AG08395 (cell line): ENCODE measurements around the gene ARAP1.
"Not testable (repeated sequence)": the region's sequence is repeated elsewhere in the genome, so short reads cannot be mapped to it uniquely, and the experiment has no call there.

Experiments
- DNase-seq: peaks from one replicate; pipeline ENCODE4 v3.0.0; 2012; ENCODE audit warnings: mixed read lengths, low spot score

The ARAP1 gene

DNA sequence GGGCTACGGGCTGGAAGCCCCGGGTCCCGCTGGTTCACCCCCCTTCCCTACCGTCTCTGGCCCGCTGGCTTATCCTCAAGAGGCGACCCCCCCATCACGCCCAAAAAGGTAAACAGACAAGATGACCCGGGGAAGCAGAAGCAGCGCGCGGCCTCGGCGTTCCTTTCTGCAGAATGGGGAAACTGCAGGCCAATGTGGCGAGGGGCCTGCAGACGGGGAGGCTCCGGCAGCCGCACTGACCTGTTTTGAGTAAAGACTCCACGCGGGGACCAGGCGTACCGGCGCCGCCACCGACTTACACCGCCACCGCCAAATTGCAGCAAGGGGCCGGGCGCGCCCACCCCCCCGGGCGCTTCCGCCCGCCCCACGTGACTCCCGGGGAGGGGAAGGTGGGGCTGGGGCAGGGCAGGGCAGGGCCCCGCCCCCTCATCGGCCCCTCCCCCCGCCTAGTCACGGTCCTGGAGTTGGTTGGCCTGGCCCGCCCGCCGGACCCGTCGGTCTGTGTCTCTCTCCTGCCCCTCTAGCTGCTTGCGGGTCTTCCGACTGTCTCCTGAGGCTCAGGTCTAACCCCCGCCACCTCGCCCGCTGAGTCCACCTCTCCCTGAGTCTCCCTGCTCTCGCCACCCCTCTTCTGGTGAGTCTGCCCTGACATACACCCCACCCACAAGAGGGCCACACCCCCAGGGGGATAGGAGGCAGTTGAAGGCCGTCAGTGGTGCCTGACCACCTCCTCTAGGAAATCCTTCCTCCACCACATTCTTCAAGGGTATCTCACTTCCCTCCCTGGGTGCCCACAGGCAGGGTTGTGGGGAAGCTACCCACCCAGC is at the start of gene ARAP1:
Gene ARAP1 (minus strand): TSS at position 321 of the 827 bp plus-strand sequence. CDS start 25,280 bp downstream, outside the sequence.
- DNase-seq: peak; percentile 93

DNA sequence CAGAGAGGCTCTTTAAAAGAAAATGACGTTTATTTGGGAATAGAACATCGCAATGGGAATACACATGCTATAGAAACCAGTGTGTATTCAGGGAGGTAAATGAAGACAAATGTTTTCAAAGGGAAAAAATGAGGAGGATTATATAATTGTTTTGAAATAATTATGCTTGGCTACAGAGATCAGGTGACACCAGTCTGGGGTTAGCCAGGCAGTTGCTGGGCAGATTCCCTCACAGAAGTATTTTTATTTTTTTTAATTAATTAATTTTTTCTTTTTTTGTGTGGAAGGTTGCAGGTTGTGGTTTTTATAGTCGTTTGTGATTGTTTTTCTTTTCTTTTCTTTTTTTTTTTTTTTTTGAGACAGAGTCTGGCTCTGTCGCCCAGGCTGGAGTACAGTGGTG is 47.2 kb upstream of the ARAP1 start:
- no peak for DNase-seq

DNA sequence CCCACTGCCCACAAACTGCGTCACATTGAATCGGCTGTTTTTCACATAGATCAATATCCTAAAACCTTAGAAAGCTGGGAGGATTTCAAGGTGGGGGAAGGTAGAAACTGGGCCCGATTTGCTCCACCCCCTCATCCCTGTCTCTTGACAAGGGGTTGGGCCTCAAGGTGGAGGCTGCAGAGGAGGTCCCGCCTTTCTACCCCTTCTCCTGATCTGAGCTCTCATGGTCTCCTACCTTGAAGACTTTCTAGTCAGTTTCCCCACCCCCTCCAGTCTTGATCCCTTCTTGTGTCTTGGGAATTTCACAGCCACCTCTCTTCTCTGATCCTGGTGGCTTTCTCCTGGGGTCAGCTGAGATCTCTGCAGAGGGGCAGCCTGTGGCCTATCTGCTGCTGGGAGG is 46.2 kb upstream of the ARAP1 start:
- no peak for DNase-seq

DNA sequence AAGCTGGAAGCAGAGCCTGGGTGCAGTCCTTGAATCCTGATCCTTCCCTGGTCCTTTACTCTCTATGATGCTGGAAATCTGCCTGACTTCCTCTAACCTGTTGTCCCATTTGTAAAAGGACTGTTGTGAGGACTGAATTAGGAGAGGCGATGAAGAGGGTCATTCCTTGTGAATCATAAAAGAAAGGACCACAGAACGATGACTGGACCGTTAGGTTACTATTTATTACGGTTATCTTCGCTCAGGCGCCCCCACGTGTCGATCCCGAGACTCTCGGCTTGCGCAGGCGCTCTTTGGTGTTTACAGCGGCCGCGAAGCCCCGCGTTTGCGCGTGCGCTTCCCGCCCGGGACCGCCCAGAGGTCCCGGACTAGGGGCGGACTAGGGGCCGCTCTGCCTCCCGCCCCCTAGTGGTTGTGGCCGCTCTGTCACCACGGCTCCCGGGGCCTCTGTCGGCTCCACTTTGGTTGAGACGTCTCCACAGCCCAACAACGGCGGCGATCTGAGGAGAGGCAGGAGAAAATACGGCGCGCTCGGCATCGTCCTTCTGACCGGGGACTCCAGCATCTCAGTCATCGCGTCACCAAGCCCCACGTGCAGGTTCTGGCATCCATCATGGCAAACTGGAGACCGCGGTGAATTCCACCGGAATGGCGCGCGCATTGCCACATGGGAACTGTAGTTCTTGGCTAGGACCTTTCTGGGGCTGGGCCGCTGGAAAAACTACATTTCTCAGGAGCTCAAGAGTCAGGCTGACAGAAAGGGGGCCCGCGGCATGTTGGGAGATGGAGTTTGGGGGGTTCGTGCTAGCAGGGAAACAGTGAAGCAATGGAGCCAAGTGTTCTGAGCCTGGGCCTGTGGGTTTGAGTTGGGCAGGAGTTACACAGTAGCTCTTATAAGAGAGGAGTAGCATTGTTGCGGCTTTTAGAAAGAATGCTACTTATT is 41.5 kb upstream of the ARAP1 start, which contains the start of gene STARD10:
Gene STARD10 (minus strand): TSS at position 623 of the 943 bp plus-strand sequence. CDS start 12,866 bp downstream, outside the sequence.
- DNase-seq: peak; percentile 100

DNA sequence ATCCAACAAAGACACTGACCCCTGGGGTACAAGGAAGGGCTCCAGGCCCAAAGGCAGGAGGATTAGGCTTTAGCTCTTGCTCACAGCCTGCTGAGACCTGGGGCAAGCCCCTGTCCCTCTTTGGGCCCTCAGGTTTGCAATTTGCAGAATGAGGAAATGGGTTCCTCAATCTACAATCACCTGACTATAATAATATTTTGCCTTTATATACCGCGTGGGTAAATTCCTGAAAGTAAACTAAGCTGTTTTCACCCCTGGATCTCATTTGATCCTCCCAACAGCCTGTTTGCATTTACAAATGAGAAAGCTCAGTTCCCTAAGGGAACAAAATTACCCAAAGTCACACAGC is 40.8 kb upstream of the ARAP1 start:
- DNase-seq: no peak

DNA sequence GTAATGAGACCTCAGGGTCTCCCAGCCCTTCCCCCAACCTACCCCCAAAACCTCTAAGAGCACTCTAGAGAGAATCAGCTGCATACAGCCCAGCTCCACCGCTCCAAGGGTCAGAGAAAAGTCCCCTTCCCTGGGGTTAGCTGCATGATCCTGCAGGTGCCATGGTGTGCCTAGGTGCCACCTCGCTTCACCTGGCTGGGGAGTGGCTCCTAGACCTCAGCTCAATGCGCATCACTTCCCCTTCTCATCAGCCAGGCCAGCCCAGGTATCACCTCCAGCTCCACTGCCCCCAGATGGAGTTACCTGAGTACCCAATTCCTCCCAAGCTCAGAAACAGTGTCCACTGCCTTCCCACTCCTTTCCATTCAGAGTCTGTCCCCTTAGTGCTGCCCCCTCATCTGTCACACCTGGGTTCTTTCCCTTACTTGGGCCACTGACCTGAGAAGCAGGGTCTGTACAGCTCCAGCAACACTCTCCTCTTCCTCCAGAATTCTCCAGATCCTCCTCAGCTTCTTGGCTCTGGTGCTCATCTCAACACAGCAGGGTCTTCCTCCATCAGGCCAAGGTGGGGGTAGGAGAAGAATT is 40.3 kb upstream of the ARAP1 start:
- no peak for DNase-seq

DNA sequence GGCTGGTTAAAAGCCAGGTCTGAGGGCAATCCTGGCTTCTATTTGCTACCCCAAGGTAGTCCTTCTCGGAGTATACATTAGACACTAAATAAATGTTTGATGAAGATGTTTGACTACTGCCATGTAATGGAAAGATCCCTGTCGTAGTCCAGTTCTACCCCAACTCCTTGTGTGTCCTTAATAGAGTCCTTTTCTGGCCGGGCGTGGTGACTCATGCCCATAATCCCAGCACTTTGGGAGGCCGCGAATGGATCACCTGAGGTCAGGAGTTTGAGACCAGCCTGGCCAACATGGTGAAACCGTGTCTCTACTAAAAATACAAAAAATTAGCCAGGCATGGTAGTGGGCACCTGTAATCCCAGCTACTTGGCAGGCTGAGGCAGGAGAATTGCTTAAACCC is 39.0 kb upstream of the ARAP1 start:
- not testable (repeated sequence) for DNase-seq

DNA sequence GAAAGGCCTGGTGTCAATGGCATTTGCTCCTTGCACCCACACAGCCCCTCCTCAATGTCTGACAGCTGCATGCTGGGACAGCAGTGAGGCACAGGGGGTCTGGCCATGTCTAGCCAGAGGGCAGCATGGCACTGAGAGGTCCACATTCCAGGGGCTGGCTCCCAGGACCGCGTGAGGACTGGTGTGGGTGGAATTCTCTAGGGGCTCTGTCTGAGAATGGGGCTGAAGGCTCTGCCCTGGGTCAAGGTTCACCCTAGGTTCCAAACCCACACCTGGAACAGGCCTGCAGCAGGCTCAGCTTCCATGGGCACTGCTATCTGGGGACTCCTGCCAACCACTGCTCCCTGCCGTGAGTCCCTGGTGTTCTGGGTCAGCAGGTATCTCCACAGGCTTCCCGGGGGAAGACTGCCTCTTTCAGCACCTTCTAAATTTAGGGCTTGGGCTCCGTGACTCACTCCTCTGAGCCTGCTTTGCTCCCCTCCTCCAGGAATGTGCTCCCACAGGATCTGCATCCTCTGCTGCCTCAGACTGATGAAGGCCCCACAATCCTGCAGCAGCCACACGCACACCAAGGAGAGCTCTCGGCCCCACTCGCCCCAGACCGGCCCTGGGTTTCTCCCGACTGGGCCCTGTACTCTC is 37.4 kb upstream of the ARAP1 start:
- peak; percentile 71 for DNase-seq

DNA sequence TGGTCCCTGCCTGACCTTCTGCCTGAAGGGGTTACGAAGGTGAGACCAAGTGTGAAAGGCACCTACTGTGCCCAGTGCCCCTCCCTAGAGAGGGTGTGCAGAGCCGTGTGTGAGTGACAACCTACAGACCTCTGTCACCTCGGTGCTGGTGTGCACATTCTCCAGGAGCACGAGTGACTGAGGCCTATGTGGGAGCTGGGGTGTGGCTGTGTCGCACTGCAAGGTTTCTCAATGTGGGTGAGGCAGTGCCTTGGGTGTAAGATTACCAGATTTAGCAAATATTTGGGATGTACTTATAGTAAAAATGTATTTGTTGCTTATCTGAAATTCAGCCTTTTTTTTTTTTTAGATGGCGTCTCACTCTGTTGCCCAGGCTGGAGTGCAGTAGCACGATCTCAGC is 36.0 kb upstream of the ARAP1 start:
- no peak for DNase-seq

DNA sequence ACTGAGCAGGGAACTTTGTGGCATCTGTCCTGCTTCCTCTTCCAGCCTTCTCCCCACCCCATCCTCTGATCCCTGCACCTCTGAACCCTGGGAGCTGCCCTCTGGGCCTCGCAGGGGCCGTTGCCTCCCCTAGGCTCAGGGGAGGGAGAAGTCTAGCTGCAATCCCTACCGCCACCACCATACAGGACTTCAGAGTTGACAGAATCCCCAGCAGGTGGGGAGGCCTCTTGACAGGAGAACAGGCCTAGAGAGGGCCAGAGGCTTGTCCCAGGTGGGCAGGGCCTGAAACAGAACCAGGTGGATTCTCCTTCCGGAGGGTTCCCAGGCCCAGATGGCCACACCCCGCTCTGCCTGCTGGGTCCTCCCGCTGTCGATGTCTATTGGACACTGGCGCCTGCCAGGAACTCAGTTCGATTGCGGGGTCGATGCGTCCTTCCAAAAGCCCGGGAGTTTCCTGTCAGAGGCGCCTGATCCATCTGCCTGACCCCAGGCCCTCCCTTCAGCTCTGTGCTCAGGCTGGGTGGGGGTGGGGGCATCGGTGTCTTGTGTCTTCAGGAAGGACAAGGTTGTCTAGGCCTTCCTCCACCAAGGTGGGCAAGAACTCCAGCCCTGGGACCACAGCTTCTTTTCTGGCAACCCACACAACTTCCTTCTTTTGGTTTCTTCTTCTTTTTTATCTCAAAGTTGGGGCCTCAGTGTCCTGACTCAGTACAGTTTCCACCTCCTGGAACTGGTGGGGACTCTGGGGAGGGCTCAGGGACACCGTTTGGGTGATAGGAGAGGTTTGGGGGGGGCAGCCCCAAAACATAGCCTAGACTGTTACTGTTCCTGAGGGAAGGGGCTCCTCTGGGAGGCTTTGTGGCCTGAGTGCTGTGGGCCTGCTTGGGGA is 35.3 kb upstream of the ARAP1 start:
- DNase-seq: no peak

DNA sequence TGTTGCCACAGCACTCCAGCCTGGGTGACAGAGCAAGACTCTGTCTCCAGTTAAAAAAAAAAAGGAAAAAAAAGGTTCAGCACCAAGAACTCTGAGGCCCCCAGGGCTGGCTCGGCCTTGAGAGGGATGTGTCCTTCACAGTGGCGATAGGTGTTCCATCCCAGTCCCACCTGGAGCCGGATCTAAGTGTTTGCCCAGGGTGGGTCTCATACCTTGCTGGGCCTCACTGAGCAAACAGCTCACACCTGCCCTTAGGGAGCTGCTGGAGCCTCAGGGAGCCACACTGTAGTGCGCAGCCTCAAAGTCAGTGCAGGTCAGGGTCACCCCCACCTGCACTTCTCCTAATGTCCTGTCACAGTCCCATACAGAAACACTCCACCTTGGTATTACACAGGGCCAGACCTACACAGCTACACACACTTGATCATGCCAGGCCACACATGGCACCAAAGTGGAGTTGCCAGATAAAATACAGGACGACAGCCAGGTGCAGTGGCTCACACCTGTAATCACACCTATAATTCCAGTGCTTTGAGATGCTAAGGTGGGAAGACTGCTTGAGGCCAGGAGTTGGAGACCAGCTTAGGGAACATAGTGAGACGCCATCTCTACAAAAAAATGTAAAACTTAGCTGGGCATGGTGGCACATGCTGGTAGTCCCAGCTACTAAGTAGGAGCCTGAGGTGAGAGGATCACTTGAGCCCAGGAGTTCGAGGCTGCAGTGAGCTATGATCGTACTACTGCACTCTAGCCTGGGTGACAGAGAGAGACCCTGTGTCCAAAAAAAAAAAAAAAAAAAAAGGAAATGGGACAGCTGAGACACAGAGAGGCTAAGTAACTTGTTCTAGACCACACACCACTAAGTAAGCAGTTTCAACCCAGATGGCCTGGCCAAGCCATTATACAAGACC is 34.4 kb upstream of the ARAP1 start:
- no peak for DNase-seq

DNA sequence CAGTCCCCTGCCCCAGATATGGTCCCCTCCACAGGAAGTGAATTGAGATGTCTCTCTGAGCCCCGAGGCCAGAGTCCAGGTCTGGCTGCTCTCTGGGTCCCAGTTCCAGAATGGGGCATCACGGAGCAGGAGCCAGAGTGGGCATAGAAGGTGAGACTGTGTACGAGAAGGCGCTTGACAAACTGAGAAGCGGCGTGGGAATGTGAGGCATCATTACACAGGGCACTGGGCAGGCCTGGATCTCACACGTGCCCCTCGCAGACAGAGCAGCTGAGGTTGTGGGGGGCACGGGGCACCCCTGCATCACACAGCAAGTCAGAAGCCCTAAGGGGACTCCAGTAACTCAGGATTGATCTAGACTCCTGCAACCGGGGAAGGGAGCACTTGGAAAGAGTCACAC is 32.5 kb upstream of the ARAP1 start:
- DNase-seq: no peak

DNA sequence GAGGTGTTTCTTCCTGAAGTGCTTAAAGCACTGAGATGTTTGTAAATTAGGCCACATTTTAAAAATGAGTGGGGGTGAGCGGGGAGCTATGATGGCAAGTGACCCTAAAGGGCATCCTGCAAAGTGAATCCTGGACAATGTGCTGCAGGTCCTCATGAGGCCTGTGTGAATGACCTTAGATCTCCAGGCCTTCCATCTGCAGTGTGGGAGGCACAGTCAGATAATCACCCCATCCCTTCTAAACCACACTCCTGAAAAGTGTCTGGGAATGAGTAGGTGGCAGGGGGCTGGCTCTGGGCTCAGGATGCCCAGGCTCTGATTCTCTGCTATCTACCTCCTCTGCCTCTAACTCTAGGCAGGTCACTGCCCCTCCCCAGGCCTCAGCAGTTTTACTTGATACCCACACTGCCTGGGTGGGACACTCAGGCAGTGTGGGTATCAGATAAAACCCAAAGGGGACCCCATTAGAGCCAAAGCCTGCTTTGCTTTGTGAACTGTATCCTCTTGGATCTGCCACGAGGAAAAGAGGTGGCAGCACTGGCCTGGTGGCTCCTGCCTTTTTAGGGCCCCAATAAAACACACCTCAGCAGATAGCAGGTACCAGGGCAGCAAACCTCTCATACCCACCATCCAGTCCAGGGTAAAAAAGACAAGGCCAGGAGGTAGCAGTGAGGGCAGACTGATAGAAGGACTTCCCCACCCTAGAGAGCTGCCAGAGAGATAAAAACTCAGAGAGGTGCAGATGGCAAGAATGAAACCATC is 31.1 kb upstream of the ARAP1 start:
- DNase-seq: no peak

DNA sequence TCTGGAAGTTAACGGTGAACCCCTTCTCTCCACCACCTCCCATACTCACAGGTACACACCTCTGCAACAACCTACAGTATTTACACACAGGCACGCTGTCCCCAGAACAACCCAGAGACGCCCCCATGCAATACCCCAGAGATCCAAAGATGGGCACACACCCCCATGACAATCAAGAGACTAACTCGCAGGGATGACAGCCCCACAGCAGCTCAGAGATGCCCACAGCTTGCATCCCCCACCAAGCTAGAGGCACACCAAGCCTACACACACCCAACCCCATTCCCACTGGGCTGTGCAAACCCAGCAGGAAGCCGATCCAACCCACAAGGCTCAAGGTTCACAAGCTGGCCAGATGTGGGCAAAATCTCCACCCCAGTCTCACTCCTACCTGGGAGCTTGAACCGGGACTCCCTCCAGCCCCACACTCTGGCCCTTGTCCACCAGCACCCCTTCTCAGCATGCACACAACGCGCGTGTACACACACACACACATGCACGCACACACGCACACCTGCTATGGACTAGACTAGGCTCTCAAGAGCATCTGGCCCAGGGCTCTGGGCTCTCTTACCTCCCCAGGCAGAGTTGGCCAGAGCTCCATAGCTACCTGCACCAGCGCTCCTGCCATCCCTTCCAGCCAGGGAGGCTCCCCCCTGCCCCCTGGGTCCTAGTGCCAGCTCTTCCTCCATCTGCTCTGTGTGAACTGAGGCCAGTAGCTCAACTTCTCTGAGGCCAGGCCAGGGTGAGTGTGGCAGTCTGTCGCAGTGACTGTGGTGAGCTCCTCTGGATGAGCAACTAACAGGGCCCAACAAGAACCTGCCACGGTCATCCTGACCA is 30.1 kb upstream of the ARAP1 start:
- DNase-seq: no peak

DNA sequence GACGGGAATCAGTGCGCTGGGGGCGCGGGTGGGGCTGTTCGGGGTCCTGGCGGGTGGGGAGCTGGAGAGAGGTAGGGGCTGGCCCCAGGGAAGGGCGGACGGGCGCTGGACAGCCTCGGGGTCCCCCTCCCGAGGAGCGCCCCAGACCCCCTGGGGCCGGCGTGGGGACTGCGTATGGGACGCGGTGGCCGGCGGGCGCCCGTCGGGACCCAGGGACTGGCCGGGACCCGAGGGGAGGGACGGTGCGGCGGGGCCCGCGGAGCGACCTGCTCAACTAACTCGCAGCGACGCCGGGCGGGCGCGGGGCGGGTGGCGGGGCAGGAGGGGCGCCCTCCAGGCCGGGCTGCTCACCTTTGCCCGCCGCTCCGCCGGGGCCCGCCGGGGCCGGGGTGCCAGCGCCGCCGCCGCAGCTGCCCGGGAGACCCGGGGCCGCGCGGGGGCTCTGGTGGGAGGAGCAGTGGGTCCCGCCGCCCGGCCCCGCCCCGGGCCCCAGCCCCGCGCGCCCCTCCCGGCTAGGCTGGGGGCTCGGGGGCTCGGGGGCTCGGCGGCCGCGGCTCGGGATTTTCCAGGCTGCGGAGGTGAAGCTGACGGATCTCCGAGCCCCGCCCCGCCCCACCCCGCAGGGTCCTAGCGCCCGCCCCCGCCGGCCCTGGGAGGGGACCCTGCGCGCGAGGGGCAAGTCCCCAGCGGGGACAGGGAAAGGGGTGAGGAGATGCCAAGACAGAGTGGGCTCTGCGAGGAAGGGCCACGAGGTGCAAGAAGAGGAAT is 29.3 kb upstream of the ARAP1 start:
- DNase-seq: peak; percentile 51

DNA sequence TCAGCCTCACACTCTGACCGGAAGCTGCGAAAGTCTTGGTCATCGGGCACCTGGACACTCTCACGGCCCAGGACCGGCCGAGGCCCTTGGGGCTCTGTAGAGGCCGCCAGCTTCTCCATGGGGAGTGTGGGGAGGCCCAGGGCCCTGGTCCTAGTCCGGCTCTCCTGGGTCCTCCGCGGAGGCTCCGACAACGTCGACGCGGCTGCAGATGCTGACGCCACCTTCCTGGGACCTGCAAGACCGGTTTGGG is 28.8 kb upstream of the ARAP1 start:
- no peak for DNase-seq

DNA sequence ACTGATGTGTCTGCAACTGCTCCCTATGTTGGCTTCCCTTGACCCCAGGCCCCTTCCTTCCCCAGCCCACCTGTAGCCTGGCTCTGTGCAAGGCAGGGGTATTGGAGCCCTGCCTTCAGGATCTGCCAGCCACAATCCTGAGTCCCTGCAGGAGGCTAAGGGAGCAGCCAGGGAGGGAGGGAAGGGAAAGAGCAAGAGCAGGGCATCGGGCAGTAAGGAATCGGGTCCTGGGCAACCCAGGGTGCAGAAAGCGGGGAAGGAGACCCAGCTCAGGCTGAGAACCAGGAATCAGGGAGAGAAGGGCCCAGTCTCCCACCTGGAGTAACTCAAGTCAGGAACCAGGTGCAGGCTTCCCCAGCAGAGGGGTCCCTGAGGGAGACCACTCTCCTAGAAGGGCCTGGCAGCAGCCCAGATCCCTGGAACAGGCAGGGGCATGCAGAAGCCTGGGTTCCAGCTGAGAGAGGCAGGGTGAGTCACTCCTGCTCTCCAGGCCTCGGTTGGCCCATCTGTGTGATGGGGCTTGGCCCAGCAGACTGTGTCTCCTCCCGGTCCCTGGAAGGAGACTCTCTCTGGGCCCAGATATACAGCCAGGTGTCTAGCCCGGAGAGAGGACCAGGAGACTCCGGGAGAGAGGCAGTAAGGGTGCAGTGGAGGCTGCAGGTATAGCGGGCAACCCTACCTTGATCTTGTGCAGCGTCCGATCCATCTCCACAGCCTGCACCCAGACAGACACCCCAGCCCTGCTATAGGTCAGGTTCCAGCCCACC is 28.3 kb upstream of the ARAP1 start:
- no peak for DNase-seq
